ENCODE data around the gene ZNF398.
A peak's percentile ranks its signal among the peaks of the same experiment; 100 is the strongest.
"Not testable (repeated sequence)": the region's sequence is repeated elsewhere in the genome, so short reads cannot be mapped to it uniquely, and the experiment has no call there.

The ZNF398 gene

GRCh38 chr7:149147072-149147751, at the start of gene ZNF398:
ZNF398 (plus strand) TSS chr7:149147453; CDS start chr7:149147743, 290 bp downstream.
- peak; percentile 82 for DNase-seq

- no peak for DNase-seq
Measured at GRCh38 chr7:149099058-149099457, 48.2 kb upstream of the ZNF398 start.

GRCh38 chr7:149100821-149101220, 46.4 kb upstream of the ZNF398 start:
- DNase-seq: no peak

GRCh38 chr7:149102666-149103065, 44.6 kb upstream of the ZNF398 start:
- no peak for DNase-seq

- DNase-seq: no peak
Measured at GRCh38 chr7:149103424-149103823, 43.8 kb upstream of the ZNF398 start.

- no peak for DNase-seq
Measured at GRCh38 chr7:149104214-149104613, 43.0 kb upstream of the ZNF398 start.

GRCh38 chr7:149104749-149105148, 42.5 kb upstream of the ZNF398 start:
- DNase-seq: no peak

- DNase-seq: no peak
Measured at GRCh38 chr7:149109969-149110368, 37.3 kb upstream of the ZNF398 start.

- no peak for DNase-seq
Measured at GRCh38 chr7:149125189-149125862, 21.9 kb upstream of the ZNF398 start.

GRCh38 chr7:149125863-149126661, 21.2 kb upstream of the ZNF398 start, which contains the start of gene ZNF425:
ZNF425 (minus strand) TSS chr7:149126324; CDS start chr7:149126213, 111 bp downstream.
- peak; percentile 89 for DNase-seq

GRCh38 chr7:149126662-149127266, 20.5 kb upstream of the ZNF398 start:
- DNase-seq: peak; percentile 25

- DNase-seq: no peak
Measured at GRCh38 chr7:149130572-149131198, 16.6 kb upstream of the ZNF398 start.

- DNase-seq: no peak
Measured at GRCh38 chr7:149133028-149133710, 14.1 kb upstream of the ZNF398 start.

- DNase-seq: no peak
Measured at GRCh38 chr7:149136118-149136517, 11.1 kb upstream of the ZNF398 start.

GRCh38 chr7:149140831-149141230, 6.4 kb upstream of the ZNF398 start:
- no peak for DNase-seq

- no peak for DNase-seq
Measured at GRCh38 chr7:149141893-149142292, 5.4 kb upstream of the ZNF398 start.

- not testable (repeated sequence) for DNase-seq
Measured at GRCh38 chr7:149144436-149144922, 2.8 kb upstream of the ZNF398 start.

- DNase-seq: no peak
Measured at GRCh38 chr7:149145031-149145845, 2.0 kb upstream of the ZNF398 start.

GRCh38 chr7:149147752-149148653, 750 bp downstream of the ZNF398 start:
- peak; percentile 44 for DNase-seq

GRCh38 chr7:149150981-149151380, 3.7 kb downstream of the ZNF398 start:
- DNase-seq: no peak

All from NCI-H1092 (cell line).